CD14-positive monocyte (primary cell): ENCODE data around the gene PTMS. TPM values are rescaled to one million over a fixed set of nuclear protein-coding genes. Genes with fewer than 3 reads are reported as not detected.

Source experiments
- DNase-seq, 3 donors: peaks; one replicate each; pipeline ENCODE4 v3.0.0-alpha.2; 2011 to 2022
- H2AFZ ChIP-seq: 2 replicates; pipeline ENCODE4 v1.6.0; 2012; ENCODE audit warnings: mild to moderate bottlenecking, low read depth, low read length, inconsistent platforms; ENCODE audit not compliant: insufficient read depth, poor library complexity, severe bottlenecking
- H3K27ac ChIP-seq, 2 donors: 1 replicate in 1 of 2; 2 replicates in 1 of 2; pipeline ENCODE4 v1.5.1; 2012 to 2013; ENCODE audit warnings: low read length in 2 of 2, control low read depth in 1 of 2, inconsistent platforms in 1 of 2, low read depth in 1 of 2, mild to moderate bottlenecking in 1 of 2
- H3K27me3 ChIP-seq, 2 donors: one replicate each; pipeline versions ENCODE4 v1.6.0 to v1.6.1; 2011 to 2013; ENCODE audit warnings: low read length in 2 of 2; ENCODE audit not compliant: control insufficient read depth in 2 of 2, insufficient read depth in 2 of 2
- H3K36me3 ChIP-seq, 2 donors: replicated peaks in 1 of 2; 1 replicate in 1 of 2; 2 replicates in 1 of 2; pipeline versions ENCODE4 v1.5.1 to v1.6.1; 2012 to 2013; ENCODE audit warnings: low read length in 2 of 2, control low read depth in 1 of 2, inconsistent platforms in 1 of 2, mild to moderate bottlenecking in 1 of 2; ENCODE audit not compliant: insufficient read depth in 2 of 2, control insufficient read depth in 1 of 2
- H3K4me1 ChIP-seq, 2 donors: 1 replicate in 1 of 2; 2 replicates in 1 of 2; pipeline versions ENCODE4 v1.5.1 to v1.6.1; 2012 to 2013; ENCODE audit warnings: low read length in 2 of 2, control low read depth in 1 of 2, inconsistent platforms in 1 of 2, mild to moderate bottlenecking in 1 of 2, moderate library complexity in 1 of 2; ENCODE audit not compliant: insufficient read depth in 2 of 2, control insufficient read depth in 1 of 2
- H3K4me2 ChIP-seq: replicated peaks from 2 replicates; pipeline ENCODE3; 2012; ENCODE audit warnings: low read length, moderate library complexity, mild to moderate bottlenecking; ENCODE audit not compliant: poor library complexity, severe bottlenecking; ENCODE audit errors: extremely low read depth
- H3K4me3 ChIP-seq, 3 experiments: fragments of 200-600 bp in 1 of 3; sonication (generic) in 1 of 3; replicated peaks in 1 of 3; 1 replicate in 2 of 3; 2 replicates in 1 of 3; pipeline ENCODE4 v1.5.1; 2011 to 2013; ENCODE audit warnings: low read length in 3 of 3, mild to moderate bottlenecking in 3 of 3, control low read depth in 2 of 3, low read depth in 2 of 3, inconsistent platforms in 1 of 3, moderate library complexity in 1 of 3
- H3K79me2 ChIP-seq: 2 replicates; pipeline ENCODE4 v1.6.0; 2012; ENCODE audit warnings: mild to moderate bottlenecking, control low read depth, inconsistent platforms, low read length, moderate library complexity; ENCODE audit not compliant: insufficient read depth
- H3K9ac ChIP-seq: 2 replicates; pipeline ENCODE4 v1.6.0; 2017; ENCODE audit warnings: low read length, mild to moderate bottlenecking; ENCODE audit not compliant: insufficient read depth, poor library complexity, severe bottlenecking
- H3K9me3 ChIP-seq, 2 donors: replicated peaks in 1 of 2; 1 replicate in 1 of 2; 2 replicates in 1 of 2; pipeline versions ENCODE4 v1.5.1 to v1.6.1; 2012 to 2013; ENCODE audit warnings: low read length in 2 of 2, control low read depth in 1 of 2; ENCODE audit not compliant: control insufficient read depth in 1 of 2, insufficient read depth in 1 of 2
- H4K20me1 ChIP-seq: 2 replicates; pipeline ENCODE4 v1.6.0; 2012; ENCODE audit warnings: mild to moderate bottlenecking, low read length, control low read depth, moderate library complexity; ENCODE audit not compliant: insufficient read depth
- H3K27ac Mint-ChIP-seq, 7 donors: one replicate each; pipeline ENCODE4 v1.8.0; 2020; ENCODE audit warnings: mild to moderate bottlenecking in 7 of 7, mixed read lengths in 7 of 7, moderate library complexity in 6 of 7, inconsistent platforms in 2 of 7
- H3K27me3 Mint-ChIP-seq, 3 donors: one replicate each; pipeline ENCODE4 v1.8.0; 2021 to 2022; ENCODE audit warnings: low read depth in 3 of 3, mild to moderate bottlenecking in 3 of 3, mixed read lengths in 3 of 3, moderate library complexity in 3 of 3, inconsistent platforms in 1 of 3
- H3K36me3 Mint-ChIP-seq, 2 donors: one replicate each; pipeline ENCODE4 v1.8.0; 2020; ENCODE audit warnings: mixed read lengths in 2 of 2, inconsistent platforms in 1 of 2, mild to moderate bottlenecking in 1 of 2
- H3K4me1 Mint-ChIP-seq: one replicate; pipeline ENCODE4 v1.8.0; 2020; ENCODE audit warnings: mild to moderate bottlenecking, mixed read lengths
- H3K4me3 Mint-ChIP-seq, 2 donors: one replicate each; pipeline ENCODE4 v1.8.0; 2020; ENCODE audit warnings: mild to moderate bottlenecking in 2 of 2, mixed read lengths in 2 of 2, moderate library complexity in 1 of 2
- H3K9me3 Mint-ChIP-seq, 7 donors: one replicate each; pipeline ENCODE4 v1.8.0; 2020 to 2022; ENCODE audit warnings: mixed read lengths in 7 of 7, mild to moderate bottlenecking in 6 of 7, moderate library complexity in 6 of 7, inconsistent platforms in 2 of 7
- CTCF ChIP-seq: fragments of 200-600 bp; IDR thresholded peaks from one replicate; pipeline ENCODE4 v1.8.0; 2022; ENCODE audit warnings: antibody characterized with exemption, mild to moderate bottlenecking
- WGBS: methylation state at CpG from one replicate; pipeline ENCODE4 v1.1.5; 2013; ENCODE audit warnings: missing lambda C conversion rate; ENCODE audit not compliant: insufficient coverage; 5-methylcytosine and 5-hydroxymethylcytosine counted together
- intact Hi-C, 2 donors: fragments of 100-400 bp; cut with micrococcal nuclease; formaldehyde crosslinking; loops; one replicate each; pipeline versions ENCODE4 v1.15.0 to v1.15.1; 2023
- polyA plus RNA-seq, 3 donors: library from polyadenylated mRNA; depleted of rRNA in 1 of 3; unstranded in 2 of 3; stranded (reverse) in 1 of 3; fragments of 300-500 nt in 2 of 3; fragments of >200 nt in 1 of 3; fragmentation: Illumina TruSeq in 2 of 3; gene quantifications; 1 replicate in 2 of 3; 2 replicates in 1 of 3; pipeline ENCODE4 v1.2.3, GENCODE V29; 2012 to 2021

PTMS gene
- polyA plus RNA-seq, 3 donors, result 2.4 to 9.7 (median 2.6) TPM

DNA sequence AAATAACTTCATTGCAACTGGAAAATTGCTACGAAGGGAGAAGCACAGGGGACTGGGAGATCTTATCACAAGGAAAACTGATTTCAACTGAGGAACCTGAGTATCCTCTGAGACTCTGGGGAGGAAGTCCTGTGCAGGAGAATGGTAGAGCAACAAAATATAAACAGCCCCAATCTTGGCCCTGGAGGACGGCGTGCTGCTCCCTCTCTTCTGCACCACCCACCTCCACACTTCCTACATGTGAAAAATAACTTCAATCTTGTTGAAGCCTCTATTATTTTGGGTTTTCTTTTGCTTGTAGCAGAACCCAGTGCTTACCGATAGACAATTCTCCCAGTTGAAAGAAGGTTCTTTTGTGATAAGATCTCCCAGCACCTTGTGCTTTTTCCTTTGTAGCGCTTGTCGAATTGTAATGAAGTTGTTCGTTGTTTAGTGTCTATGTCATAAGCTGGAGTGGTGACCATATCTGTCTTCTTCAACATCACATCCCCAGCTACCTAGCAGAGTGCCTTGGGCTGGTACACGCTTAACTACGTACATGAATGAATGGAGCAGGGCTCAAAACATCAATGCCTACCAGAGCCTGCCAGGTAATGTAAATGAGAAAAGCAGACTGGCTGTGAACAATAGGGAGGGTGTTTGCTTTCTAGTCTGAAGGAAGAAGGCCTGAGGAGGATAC is 20.4 kb downstream of the PTMS start:
- H3K9ac ChIP-seq, result no peak overlapping the region
- H3K4me1 Mint-ChIP-seq, result peaks cover 67% of the 10 kb centered on the region
- H3K36me3 ChIP-seq, result no peaks in the 10 kb centered on the region
- no peak overlapping the region for H3K4me3 Mint-ChIP-seq
- H3K4me1 ChIP-seq, result peaks cover 70 to 78% of the 10 kb centered on the region in 2 donors
- peaks cover 0 to 2% of the 10 kb centered on the region in 2 donors for H3K36me3 Mint-ChIP-seq
- peaks cover 24% of the 10 kb centered on the region for H3K79me2 ChIP-seq
- peaks cover 0 to 2% (median 1%) of the 10 kb centered on the region in 3 donors for H3K27me3 Mint-ChIP-seq
- H3K4me2 ChIP-seq, result no peak overlapping the region
- no peaks in the 10 kb centered on the region for H3K27me3 ChIP-seq
- H3K27ac ChIP-seq, result peak overlapping the region in 1 of 2 donors; percentile 7
- H3K4me3 ChIP-seq, result no peak overlapping the region
- no peak for DNase-seq
- WGBS, result 13% methylated on average over 1 of the region's 9 CpGs
- H3K27ac Mint-ChIP-seq, result peak overlapping the region in 4 of 7 donors; percentile 21 to 35 (median 32)
- no peaks in the 10 kb centered on the region for H3K9me3 ChIP-seq
- intact Hi-C loops, result no loop called here
- H3K9me3 Mint-ChIP-seq, result no peaks in the 10 kb centered on the region
- H4K20me1 ChIP-seq, result no peaks in the 10 kb centered on the region
- H2AFZ ChIP-seq, result peak overlapping the region; percentile 7
- TF ChIP-seq CTCF, result no peak

DNA sequence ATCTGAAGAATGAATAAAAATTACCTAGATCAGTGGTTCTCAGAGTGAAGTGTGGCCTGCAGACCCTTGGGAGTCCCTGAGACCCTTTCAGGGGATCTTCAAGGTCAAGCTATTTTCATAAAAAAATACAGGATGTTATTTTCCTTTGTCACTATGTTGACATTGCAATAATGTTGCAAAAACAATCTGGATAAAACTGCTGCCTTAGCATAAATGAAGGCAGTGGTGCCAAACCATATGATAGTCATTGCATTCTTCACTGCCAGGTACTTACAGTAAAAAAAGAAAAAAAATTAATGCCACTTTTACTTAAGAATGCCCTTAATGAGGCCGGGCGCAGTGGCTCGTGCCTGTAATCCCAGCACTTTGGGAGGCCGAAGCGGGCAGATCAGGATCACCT is 21.1 kb downstream of the PTMS start:
- Histone ChIP-seq H3K79me2 (peaks cover 31% of the 10 kb centered on the region), H3K4me1 (peaks cover 77 to 86% of the 10 kb centered on the region in 2 donors), H3K4me2 (no peak overlapping the region), H3K4me3 (no peak overlapping the region), H3K9ac (no peak overlapping the region), H3K27ac (peak overlapping the region in 1 of 2 donors; percentile 7), H3K27me3 (no peaks in the 10 kb centered on the region), H3K36me3 (no peaks in the 10 kb centered on the region), H4K20me1 (no peaks in the 10 kb centered on the region), H3K9me3 (no peaks in the 10 kb centered on the region), H2AFZ (no peak overlapping the region)
- Mint-ChIP-seq H3K27me3 (peaks cover 0 to 2% (median 1%) of the 10 kb centered on the region in 3 donors), H3K4me3 (no peak overlapping the region), H3K4me1 (peaks cover 75% of the 10 kb centered on the region), H3K9me3 (no peaks in the 10 kb centered on the region), H3K36me3 (peaks cover 2 to 4% of the 10 kb centered on the region in 2 donors), H3K27ac (peak overlapping the region in 2 of 7 donors; percentile 35)
- TF ChIP-seq CTCF, result no peak
- DNase-seq, result no peak
- intact Hi-C loops, result no loop called here
- no CpG with 5 or more reads among the region's 5 CpGs for WGBS
